ENCODE data around the gene MAP2K4. TPM values are rescaled to one million over a fixed set of nuclear protein-coding genes. Genes with fewer than 3 reads are reported as not detected.
A peak's percentile ranks its signal among the peaks of the same experiment; 100 is the strongest.

MAP2K4 gene
- total RNA-seq, 4 donors from 2014 or later, result 25.2 to 43.0 (median 33.2) TPM

- WGBS, 2 donors, result 74 to 85% methylated on average over 4 of the region's 4 CpGs
- Histone ChIP-seq H3K4me3 (no peak overlapping the region), H3K27me3 (no peaks in the 10 kb centered on the region), H3K36me3 (peaks cover 0 to 80% (median 7%) of the 10 kb centered on the region in 3 donors), H3K27ac (peak overlapping the region in 1 of 4 donors; percentile 49), H3K9me3 (no peaks in the 10 kb centered on the region), H3K4me1 (peaks cover 3 to 34% (median 12%) of the 10 kb centered on the region in 3 donors)
- no peak for DNase-seq
- intact Hi-C loops (cut with DNase I), result no loop called here
- no peak for TF ChIP-seq CTCF (IDR thresholded peaks at IDR 0.05)
- no peak for TF ChIP-seq POLR2A (IDR thresholded peaks at IDR 0.05)
These were observed 34.3 kb upstream of the MAP2K4 start for GRCh38 chr17:11986179-11986941.

GRCh38 chr17:11986942-11987329 is 33.7 kb upstream of the MAP2K4 start:
- intact Hi-C loops (cut with DNase I), result no loop called here
- Histone ChIP-seq H3K36me3 (peaks cover 0 to 80% (median 7%) of the 10 kb centered on the region in 3 donors), H3K27me3 (no peaks in the 10 kb centered on the region), H3K4me3 (no peak overlapping the region), H3K9me3 (no peaks in the 10 kb centered on the region), H3K4me1 (peaks cover 3 to 34% (median 12%) of the 10 kb centered on the region in 3 donors), H3K27ac (peak overlapping the region in 1 of 4 donors; percentile 49)
- no peak for DNase-seq
- 24 to 44% methylated on average over 5 of the region's 5 CpGs for WGBS, 2 donors
- peak; percentile 25 to 73 (median 45) for TF ChIP-seq CTCF (IDR thresholded peaks at IDR 0.05)
- TF ChIP-seq POLR2A (IDR thresholded peaks at IDR 0.05), result no peak

GRCh38 chr17:11990363-11990983 is 30.2 kb upstream of the MAP2K4 start:
- Histone ChIP-seq H3K27ac (no peak overlapping the region), H3K9me3 (no peaks in the 10 kb centered on the region), H3K36me3 (peaks cover 4 to 57% (median 7%) of the 10 kb centered on the region in 3 donors), H3K4me3 (no peak overlapping the region), H3K27me3 (no peaks in the 10 kb centered on the region), H3K4me1 (peaks cover 3 to 17% (median 7%) of the 10 kb centered on the region in 3 donors)
- WGBS, 2 donors, result 82 to 83% methylated on average over 7 of the region's 7 CpGs
- intact Hi-C loops (cut with DNase I), result no loop called here
- no peak for DNase-seq
- TF ChIP-seq CTCF (IDR thresholded peaks at IDR 0.05) (no peak), POLR2A (IDR thresholded peaks at IDR 0.05) (no peak)

GRCh38 chr17:11991461-11991860 is 29.2 kb upstream of the MAP2K4 start:
- H3K9me3 ChIP-seq, result no peaks in the 10 kb centered on the region
- no peak for DNase-seq
- no peak overlapping the region for H3K4me3 ChIP-seq
- peaks cover 4 to 49% (median 7%) of the 10 kb centered on the region in 3 donors for H3K36me3 ChIP-seq
- TF ChIP-seq CTCF (IDR thresholded peaks at IDR 0.05) (no peak), POLR2A (IDR thresholded peaks at IDR 0.05) (no peak)
- H3K4me1 ChIP-seq, result peaks cover 3 to 22% (median 10%) of the 10 kb centered on the region in 3 donors
- H3K27ac ChIP-seq, result no peak overlapping the region
- WGBS, 2 donors, result 71 to 97% methylated on average over 3 to 4 of the region's 4 CpGs
- intact Hi-C loops (cut with DNase I), result no loop called here
- no peaks in the 10 kb centered on the region for H3K27me3 ChIP-seq

DNA sequence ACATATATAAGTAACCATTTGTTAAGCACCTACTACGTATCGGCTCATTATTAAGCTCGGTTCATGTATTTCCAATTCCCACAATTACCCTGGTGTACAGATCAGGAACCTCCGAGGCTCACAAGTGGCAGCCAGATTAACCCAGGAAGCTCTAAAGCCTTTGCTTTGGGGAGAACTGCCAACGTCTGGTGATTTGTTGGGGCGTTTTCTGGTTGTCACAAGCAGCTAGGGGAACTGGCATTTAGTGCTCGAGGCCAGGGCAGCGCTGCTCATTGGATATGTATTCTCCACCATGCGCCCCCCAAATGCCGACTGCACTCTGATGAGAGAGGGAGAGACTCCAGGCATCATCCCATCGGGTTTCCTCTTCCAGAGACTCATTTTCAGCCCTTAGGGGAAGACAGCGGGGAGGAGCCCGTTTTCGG is 23.9 kb upstream of the MAP2K4 start:
- DNase-seq, result peak; percentile 35
- Histone ChIP-seq H3K36me3 (peaks cover 0 to 11% (median 4%) of the 10 kb centered on the region in 3 donors), H3K9me3 (no peaks in the 10 kb centered on the region), H3K27me3 (no peaks in the 10 kb centered on the region), H3K4me1 (peaks cover 4 to 22% (median 6%) of the 10 kb centered on the region in 3 donors), H3K27ac (peak overlapping the region; percentile 95 to 97 (median 96)), H3K4me3 (peak overlapping the region; percentile 81 to 98 (median 96))
- intact Hi-C loops (cut with DNase I), result no loop called here
- no peak for TF ChIP-seq POLR2A (IDR thresholded peaks at IDR 0.05)
- TF ChIP-seq CTCF (IDR thresholded peaks at IDR 0.05), result peak in 5 of 6 experiments; percentile 5 to 56 (median 40)
- WGBS, 2 donors, result 0% methylated on average over 4 to 9 of the region's 14 CpGs
